Adipose tissue (tissue), 3 donors: ENCODE measurements around the gene TBC1D8. TPM values are rescaled to one million over a fixed set of nuclear protein-coding genes. Genes with fewer than 3 reads are reported as not detected.

ENCODE experiments used
- H3K27ac ChIP-seq: one replicate; pipeline ENCODE4 v1.5.1; 2013; ENCODE audit warnings: low read depth, low read length
- WGBS, 3 donors: extraction: QIAGEN DNeasy Blood & Tissue Kit; methylation state at CpG; one replicate each; pipeline ENCODE4 v1.1.7; 2013; 5-methylcytosine and 5-hydroxymethylcytosine counted together
- polyA plus RNA-seq, 3 donors: library from polyadenylated mRNA; stranded (reverse); fragments of 200-250 nt; gene quantifications; one replicate each; pipeline ENCODE4 v1.2.3, GENCODE V29; 2013
- donor health status: healthy with polysubstance abuse.
- donor health status: Bipolar disorder and iron deficiency.
- donor health status: healthy.

TBC1D8 gene
- polyA plus RNA-seq, 3 donors, result 10.2 to 19.9 (median 11.9) TPM

DNA sequence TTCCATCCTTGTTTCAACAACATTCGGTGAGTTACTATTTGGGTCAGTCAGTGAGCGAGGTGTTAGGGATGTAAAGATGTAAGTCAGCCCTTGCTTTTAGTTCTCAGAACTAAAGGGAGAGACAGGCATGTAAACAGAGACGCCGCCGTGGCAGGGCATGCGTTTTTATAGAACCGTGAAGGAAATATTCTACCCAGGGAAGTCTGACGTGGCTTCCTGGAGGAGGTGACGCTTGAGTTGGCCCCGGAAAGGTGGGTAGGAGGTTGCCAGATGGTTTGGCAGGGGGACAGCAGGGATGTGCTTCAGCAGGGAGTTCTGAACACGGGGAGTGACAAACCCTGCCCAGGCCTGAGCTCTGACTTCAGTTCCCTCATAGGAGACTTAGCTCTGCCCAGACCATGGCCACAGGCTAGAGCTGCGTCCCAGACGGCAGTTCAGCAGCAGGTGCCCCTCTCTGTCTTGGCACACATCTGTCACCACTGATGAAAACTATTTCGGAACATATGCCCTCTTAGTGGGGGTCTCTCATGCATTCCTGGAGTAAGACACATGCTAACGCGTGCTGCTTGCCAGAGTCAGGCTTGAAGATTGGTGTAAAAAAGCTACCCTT lies 172.5 kb downstream of the TBC1D8 start:
- no peak overlapping the region for H3K27ac ChIP-seq
- WGBS, 3 donors, result 82 to 86% (median 83%) methylated on average over 16 of the region's 16 CpGs

DNA sequence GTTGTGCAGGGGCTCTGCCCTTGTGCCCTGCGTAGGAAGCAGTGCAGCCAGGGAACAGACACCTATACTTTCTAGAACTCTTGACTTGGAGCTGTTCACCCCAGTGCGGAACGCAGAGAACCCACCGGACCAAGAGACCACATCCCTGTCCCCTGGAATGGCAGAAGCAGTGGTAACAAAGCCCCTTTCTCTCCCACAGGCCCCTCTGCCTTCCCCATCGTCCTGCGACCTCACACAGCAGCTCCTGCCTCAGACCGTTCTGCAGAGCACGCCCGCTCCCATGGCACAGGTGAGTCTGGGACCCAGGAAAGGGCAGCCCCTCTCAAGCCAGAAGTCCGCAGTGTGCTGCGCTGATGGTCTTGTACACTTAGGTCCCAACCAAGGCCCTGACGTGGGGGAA lies 173.7 kb downstream of the TBC1D8 start:
- WGBS, 3 donors, result 90 to 93% (median 92%) methylated on average over 12 of the region's 12 CpGs
- no peak overlapping the region for H3K27ac ChIP-seq

DNA sequence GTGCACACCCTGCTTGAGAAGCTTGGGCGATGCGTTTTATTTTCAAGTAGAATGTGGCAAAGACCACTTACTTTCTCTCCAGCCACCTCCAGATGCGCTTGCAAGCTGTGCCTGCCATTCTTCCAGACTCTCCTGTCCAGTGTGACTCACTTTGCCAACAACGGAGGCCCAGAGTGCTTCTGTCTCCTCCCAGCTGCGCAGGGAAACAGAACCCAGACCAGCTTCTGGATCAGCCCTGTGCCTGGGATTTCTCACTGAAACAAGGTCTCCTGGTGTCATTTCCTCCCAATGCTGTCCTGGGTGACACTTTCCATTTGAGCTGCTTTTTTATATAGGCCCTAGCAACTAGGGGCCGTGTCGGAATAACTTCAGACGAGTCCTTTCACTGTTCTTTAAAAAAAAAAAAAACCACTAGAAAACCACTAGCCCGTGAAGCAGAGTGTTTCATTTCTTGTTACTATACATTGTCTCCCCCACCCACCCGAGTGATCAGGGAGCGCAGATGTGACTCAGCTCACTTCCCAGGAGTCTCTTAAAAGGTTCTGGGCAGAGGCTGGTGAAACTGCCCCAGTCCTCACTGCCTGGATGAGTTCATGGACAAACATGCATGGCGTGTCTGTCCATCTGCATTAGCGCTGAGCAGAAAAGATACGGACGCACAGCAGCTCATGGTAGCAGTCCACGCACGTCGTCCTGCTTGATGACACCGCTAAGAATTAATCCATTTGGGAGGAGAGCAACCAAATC lies 174.4 kb downstream of the TBC1D8 start:
- WGBS, 3 donors, result 84 to 88% (median 87%) methylated on average over 19 of the region's 19 CpGs
- H3K27ac ChIP-seq, result no peak overlapping the region

DNA sequence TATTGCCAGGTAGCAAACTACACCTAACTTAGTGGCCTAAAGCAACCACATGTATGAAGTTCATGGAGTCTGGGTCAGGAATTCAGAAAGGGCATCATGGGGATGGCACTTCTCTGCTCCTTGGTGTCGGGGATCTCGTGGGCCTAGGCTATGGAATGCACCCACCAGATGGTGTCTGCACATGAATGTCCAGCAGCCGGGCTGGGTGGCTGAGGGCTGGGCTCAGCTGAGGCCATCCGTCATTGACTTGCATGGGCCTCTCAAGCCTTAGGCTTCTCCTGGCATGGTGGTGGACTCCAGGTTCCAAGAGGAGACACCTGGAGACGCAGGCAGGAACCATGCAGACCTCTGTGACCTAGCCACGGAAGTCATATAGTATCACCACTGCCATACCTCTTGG lies 175.1 kb downstream of the TBC1D8 start:
- 87 to 95% (median 87%) methylated on average over 6 of the region's 6 CpGs for WGBS, 3 donors
- H3K27ac ChIP-seq, result no peak overlapping the region

DNA sequence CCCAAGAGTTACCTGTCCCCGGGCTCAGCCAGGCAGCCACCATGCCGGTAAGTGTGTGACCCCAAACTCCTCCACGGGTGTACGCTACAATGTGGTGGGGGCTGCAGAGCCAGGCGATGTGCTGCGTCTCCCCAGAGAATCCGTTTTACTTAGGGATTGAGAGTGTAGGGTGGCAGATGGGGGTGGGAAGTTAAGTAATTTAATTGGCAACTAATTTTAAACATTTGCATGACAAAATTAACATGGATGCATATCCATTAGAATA lies 175.7 kb downstream of the TBC1D8 start:
- 94 to 96% (median 95%) methylated on average over 7 of the region's 7 CpGs for WGBS, 3 donors
- no peak overlapping the region for H3K27ac ChIP-seq

DNA sequence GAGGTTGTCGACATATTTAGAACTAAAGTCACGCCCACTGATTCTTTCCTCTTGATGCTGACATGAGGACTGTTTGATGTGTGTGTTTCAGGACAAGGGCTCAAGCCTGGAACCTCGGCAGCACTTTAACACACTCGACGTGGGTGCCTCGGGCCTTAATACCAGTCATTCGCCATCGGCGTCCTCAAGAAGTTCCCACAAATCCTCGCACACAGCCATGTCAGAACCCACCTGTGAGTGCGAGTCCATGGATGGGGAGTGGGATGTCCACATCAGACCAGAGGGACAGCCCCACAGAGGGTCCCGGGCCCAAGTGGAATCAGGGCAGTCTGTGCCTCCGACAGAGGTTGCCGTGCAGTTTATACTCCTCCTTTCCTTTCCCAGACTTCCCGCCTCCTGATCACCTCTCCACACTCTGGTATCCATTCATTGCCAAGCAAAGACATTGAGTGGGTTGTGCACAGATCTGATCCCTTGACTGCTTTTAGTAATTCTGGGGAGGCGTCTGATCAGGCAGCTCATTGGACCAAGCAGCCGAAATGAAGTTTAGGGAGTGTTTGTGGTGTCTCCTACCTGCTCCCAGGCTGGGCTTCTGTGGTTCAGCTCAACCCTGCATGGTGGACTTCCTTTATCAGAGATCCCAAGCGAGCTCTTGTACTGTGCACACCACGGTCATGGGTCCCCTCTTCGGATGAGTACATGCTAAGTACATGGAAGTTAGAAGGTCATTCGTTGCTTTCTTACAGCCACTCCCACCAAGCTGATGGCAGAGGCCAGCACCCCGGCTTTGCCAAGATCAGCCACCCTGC lies 176.3 kb downstream of the TBC1D8 start:
- no peak overlapping the region for H3K27ac ChIP-seq
- WGBS, 3 donors, result 92 to 94% (median 93%) methylated on average over 22 of the region's 22 CpGs

DNA sequence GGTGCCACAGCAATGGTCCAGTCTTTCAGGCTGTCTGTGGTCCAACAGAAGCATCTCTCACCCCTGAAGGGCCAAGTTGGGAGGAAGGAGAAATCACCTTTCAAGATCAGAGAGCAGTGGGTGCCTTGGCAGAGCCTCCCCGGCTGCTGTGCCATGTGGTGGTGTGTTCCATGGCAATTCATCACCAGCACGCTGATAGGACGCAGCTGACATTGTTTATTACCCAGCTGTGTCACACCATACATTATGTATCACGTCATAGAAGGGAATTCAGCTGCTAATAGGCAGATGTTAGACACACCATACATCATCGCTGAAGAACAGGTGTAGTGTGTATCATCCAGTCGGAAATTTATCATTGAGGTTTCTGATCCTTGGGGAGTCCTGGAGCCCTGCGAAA lies 178.7 kb downstream of the TBC1D8 start:
- no peak overlapping the region for H3K27ac ChIP-seq
- WGBS, 3 donors, result 89 to 91% (median 90%) methylated on average over 7 of the region's 7 CpGs

DNA sequence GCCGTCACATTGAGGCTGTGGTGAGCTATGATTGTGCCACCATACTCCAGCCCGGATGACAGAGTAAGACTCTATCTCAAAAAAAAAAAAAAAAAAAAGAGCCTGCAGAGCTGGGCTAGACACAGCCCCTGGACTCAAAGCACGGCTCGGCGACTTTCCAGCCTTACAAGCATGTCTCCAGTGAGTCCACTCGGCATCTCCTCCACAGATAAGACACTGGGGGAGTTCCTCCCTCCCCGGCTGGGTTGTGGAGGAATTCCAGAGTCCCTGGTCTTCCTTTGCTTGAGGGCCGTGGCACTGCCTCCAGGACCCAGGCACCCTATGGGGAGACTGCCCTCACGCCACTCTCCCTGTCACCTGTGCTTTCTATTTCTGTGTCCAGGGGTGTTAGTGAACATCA lies 180.0 kb downstream of the TBC1D8 start:
- WGBS, 3 donors, result 76 to 90% (median 77%) methylated on average over 9 of the region's 9 CpGs
- no peak overlapping the region for H3K27ac ChIP-seq

DNA sequence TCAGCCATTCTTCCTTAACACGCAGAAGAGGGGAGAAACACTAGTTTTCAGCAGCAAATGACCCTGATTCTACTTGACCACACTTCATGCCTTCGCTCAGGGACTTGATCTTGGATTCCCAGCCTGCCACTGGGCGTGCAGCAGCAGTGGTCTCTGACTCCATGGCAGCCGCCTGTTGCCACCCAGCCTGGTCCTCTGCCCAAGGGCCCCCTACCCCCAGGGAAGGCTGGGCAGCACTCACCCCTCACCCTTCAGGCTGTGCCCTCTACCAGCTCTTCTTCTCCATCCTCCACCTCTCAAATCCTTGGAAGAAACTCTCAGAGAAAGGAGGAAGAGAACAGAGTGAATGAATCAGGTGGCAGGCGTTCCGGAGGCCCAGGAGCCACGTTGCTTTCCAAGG lies 181.2 kb downstream of the TBC1D8 start:
- WGBS, 3 donors, result 92 to 97% (median 94%) methylated on average over 7 of the region's 7 CpGs
- no peak overlapping the region for H3K27ac ChIP-seq

DNA sequence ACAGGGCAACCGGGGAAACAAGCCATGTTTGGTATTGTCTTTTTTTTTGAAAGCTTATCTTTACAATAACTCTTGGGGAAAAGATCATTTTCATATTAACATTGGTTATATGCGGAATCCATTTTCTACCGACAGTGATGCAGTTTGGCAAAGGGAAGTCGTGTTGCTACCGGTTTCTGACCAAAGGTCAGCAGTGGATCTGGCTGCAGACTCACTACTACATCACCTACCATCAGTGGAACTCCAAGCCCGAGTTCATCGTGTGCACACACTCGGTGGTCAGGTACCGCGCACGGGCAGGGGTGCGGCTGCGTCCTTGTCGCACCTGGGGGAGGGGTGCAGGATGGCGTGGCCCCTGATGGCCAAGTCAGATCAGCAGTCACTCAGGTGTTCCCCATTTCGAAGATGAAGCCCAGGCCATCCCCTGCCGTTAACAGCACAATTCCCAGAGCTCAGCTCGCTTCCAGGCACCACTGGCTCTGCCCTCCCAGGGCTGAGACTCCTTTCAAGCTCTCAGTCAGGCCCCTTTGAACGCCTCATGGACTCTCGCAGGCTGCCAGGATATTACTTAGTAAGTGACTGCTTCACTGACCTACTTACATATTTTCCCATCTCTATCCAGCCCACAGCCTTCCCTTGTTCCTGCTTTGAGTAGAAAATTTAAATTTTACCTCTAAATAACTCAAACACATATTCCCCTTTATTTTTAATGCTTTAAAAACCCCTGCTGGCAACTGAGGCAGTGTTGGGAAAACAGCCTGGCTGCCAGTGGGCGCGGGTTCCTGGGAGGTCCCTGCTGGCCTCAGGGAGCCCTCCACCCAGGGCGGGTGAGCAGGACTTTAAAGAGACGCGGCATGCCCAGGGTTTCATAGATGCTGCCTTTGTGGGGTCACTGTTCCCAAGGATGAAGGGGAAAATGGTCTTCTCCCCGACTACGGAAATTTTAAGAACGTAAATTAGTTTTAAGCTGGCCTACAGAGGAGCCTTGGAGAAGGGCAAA lies 182.7 kb downstream of the TBC1D8 start:
- no peak overlapping the region for H3K27ac ChIP-seq
- 90 to 93% (median 91%) methylated on average over 28 of the region's 28 CpGs for WGBS, 3 donors

DNA sequence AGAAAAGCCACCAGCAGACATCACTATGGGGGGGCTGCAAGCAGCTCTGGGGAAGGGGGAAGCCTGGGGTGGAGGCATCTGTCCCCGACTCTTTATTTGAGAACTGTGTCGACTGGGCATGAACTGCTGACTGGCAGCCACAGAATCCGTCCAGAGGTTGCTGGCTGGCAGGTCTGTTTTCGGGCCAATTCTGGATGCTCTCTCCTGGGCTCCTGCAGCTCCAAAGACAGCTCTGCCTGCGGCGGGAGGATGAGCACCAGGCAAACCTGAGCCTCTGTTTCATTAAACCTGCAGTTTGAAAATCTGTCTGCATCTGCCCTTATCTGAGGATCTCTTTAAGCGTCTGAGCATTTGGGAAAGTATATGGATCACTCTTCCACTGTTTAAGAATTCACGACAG lies 183.5 kb downstream of the TBC1D8 start:
- 91 to 93% (median 91%) methylated on average over 8 of the region's 8 CpGs for WGBS, 3 donors
- no peak overlapping the region for H3K27ac ChIP-seq

DNA sequence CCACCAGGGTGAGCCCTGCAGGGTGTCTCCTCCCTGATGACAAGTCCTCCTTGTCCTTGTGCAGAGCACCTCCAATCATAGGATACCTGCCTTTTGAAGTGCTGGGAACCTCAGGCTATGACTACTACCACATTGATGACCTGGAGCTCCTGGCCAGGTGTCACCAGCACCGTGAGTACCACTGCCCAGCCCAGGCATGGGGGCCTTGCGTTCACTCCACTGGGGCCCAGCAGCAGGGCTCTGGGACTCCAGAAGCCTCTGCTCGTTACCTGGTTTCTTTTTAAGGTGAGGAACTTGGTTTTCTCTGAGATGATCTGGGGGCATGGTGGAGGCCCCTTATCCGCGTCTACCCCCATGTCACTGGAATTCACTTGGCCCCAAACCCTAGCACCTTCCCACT lies 185.6 kb downstream of the TBC1D8 start:
- 92 to 98% (median 94%) methylated on average over 5 of the region's 5 CpGs for WGBS, 3 donors
- no peak overlapping the region for H3K27ac ChIP-seq

DNA sequence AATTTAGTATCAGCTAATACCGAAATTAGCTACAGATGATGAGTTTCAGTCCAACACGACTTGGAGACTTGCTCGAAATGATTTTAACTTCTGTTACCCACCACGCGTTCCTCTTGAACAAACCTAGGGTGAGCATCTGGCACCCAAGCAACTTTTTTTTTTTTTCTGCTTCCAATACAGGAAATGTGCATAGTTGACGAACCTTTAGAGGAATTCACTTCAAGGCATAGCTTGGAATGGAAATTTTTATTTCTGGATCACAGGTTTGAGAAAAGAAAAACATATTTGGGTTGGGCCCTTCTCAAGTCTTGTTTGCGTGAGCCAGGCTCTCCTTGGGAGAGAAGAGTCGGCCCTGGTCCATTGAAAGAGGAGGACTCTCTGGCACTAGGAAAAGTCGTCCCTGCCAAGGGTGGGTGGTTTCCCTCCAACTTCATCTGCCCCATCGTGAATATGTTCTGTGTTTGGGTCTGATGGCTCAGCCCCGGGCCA lies 186.5 kb downstream of the TBC1D8 start:
- no peak overlapping the region for H3K27ac ChIP-seq
- WGBS, 3 donors, result 73 to 85% (median 76%) methylated on average over 11 of the region's 11 CpGs

DNA sequence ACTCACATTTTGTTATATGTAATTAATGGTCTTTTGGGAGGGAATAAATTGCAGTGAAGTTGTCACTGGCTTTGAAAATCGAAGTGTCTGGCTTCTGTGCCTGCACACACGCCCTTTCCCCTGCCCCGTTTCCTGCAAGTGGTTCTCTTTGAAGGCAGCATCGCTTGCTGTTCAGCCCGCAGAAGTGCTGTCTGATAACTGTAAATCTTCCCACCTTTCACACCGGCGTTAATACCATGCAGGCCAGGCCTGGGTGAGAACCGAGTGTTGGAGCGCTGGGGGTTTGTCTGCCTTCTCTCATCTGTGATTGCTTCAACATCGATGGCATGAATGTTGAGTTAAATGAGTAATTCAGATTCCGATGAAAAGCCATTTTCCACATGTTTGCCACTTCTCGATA lies 187.0 kb downstream of the TBC1D8 start:
- H3K27ac ChIP-seq, result no peak overlapping the region
- WGBS, 3 donors, result 75 to 93% (median 80%) methylated on average over 12 of the region's 12 CpGs

DNA sequence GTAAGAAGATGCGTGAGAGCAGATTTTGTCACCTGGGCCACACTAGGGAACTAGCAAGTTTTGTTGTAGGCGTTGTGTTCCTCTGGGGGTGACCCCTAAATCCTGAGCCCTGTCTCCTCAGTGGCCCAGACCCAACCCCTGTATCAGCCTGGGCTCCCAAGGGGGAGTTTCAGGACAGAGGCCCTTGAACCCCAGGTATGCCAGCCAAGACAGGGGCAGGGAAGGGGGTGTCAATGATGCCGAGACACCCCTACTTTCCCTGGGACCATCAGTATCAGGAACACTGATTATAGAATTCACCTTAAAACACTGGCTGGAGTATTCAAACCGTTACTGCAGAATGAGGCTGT lies 188.2 kb downstream of the TBC1D8 start:
- 91 to 95% (median 95%) methylated on average over 4 of the region's 4 CpGs for whole genome bisulfite sequencing, 3 donors

DNA sequence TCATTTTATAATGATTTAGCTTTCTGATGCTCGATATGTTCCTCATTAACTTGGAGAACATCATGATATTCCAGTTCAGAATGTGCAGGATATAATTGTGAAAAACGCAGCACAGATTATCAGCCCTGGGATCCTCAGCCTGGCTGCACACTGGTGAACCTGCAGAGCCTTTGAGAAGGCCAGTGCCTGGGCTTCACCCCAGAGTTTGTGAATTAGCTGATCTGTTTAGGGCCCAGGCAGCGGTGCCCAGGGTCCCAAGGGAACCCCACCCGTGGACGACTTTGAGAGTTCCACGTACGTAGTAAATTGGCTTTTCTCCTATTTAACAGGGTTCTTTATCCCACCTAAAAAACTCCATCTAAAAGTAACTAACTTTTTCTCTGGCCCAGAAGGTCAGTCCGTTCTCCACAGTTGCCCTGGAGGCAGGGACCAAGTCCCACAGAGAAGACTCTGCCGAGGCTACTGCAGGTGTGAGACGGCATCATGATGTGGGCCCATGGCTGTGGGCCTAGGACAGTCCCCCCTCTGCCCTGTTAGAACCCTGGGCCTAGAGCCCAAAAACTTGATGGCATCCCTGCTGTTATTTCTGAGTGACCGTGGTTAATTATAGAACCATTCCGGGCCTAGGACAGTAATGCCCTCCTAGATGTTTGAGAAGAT lies 188.7 kb downstream of the TBC1D8 start:
- WGBS, 3 donors, result 78 to 89% (median 81%) methylated on average over 12 of the region's 12 CpGs

More for the DNA sequence above, 188.2 kb downstream of the TBC1D8 start:
- H3K27ac ChIP-seq, result no peak overlapping the region

DNA sequence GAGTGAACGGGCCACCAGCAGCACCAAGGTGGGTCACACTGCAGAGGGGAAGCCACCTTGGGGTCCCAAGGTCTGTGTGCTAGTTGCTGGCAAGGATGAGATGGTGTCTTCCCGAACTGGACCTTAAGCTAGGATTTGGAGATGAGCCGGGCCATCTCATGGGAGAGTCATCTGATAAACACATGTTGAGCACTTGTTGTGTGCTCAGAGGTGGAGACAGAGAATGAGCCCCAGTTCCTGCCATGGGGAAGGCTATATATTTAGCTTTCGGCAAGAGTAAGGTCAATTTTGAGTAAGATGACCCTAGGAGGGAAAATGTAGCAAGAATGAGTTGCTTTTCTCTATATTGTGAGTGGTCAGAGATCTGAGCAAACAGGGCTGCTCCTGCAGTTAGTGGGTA lies 190.5 kb downstream of the TBC1D8 start:
- no peak overlapping the region for H3K27ac ChIP-seq
- WGBS, 3 donors, result 84 to 94% (median 91%) methylated on average over 4 of the region's 4 CpGs

More for the DNA sequence above, 188.7 kb downstream of the TBC1D8 start:
- H3K27ac ChIP-seq, result no peak overlapping the region
